BJ (cell line): ENCODE results near the gene ZCCHC2. TPM values are rescaled to one million over a fixed set of nuclear protein-coding genes. Genes with fewer than 3 reads are reported as not detected.

ENCODE experiments used
- CTCF ChIA-PET: fragments of 350-600 bp; formaldehyde crosslinking; extraction: SDS; loops from one replicate; lab custom pipeline; 2021; ENCODE audit warnings: antibody characterized with exemption, inconsistent platforms; lab: Yijun Ruan, JAX
- POLR2A ChIA-PET: fragments of 300-600 bp; sonication (Branson Sonifier 250); formaldehyde crosslinking; extraction: SDS; loops from one replicate; lab custom pipeline; 2021; ENCODE audit warnings: antibody characterized with exemption; lab: Charles Lee
- DNase-seq: peaks from one replicate; pipeline ENCODE4 v3.0.0-alpha.2; 2011; ENCODE audit warnings: low read depth
- H3K27me3 ChIP-seq: 2 replicates; pipeline ENCODE4 v1.6.0; 2011; ENCODE audit warnings: low read length; ENCODE audit not compliant: control insufficient read depth, insufficient read depth
- H3K36me3 ChIP-seq: 2 replicates; pipeline ENCODE4 v1.5.1; 2011; ENCODE audit warnings: low read length; ENCODE audit not compliant: control insufficient read depth, insufficient read depth
- H3K4me3 ChIP-seq: 2 replicates; pipeline ENCODE4 v1.5.1; 2011; ENCODE audit warnings: low read depth, mild to moderate bottlenecking, control low read depth, low read length
- CTCF ChIP-seq: IDR thresholded peaks from 2 replicates; pipeline ENCODE4 v1.5.1; 2011; ENCODE audit warnings: low read depth, mild to moderate bottlenecking, control low read depth, inconsistent platforms, low read length, moderate library complexity; ENCODE audit not compliant: insufficient read depth
- polyA plus RNA-seq: library from polyadenylated mRNA; depleted of rRNA; stranded (reverse); fragments of >200 nt; gene quantifications from 2 replicates; pipeline ENCODE4 v1.2.3, GENCODE V29; 2011

The ZCCHC2 gene
- polyA plus RNA-seq, 1 experiment = 5.8 TPM

- POLR2A ChIA-PET = no interaction called here
- TF ChIP-seq CTCF = no peak
- H3K4me3 ChIP-seq = no peak overlapping the region
- no peaks in the 10 kb centered on the region for H3K36me3 ChIP-seq
- no peaks in the 10 kb centered on the region for H3K27me3 ChIP-seq
- DNase-seq = no peak
- CTCF ChIA-PET = no interaction called here
Observed at GRCh38 chr18:62512532-62512931, 10.3 kb upstream of the ZCCHC2 start.

DNA sequence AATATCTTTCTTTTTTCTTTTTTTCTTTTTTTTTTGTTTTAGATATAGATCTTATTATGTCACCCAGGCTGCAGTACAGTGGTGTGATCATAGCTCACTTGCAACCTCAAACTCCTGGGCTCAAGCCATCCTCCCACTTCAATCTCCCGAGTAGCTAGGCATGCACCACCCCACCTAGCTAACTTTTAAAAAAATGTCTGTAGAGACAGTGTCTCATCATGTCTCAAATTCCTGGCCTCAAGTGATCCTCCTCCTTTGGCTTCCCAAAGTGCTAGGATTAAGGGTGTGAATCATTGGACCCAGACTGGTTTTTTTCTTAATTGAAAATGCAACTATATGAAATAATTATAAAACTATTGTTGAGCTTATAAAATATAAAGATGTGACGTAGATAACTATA, 9.8 kb upstream of the ZCCHC2 start:
- CTCF ChIA-PET = no interaction called here

DNA sequence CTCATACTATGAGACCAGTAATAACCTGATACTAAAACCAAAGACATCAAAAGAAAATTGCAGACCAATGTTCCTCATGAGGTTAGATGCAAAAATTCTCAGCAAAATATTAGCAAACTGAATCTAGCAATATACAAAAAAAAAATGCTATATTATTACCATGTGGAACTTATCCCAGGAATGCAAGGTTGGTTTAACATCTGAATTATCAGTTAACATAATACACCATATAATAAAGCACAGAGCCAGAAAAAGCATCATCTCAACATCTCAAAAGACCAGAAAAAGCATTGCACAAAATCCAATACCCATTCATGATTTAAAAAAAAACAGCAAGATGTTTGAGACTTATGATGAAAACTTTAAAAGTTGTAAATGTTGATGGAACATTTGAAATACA, 8.3 kb upstream of the ZCCHC2 start:
- POLR2A ChIA-PET = no interaction called here
- no peaks in the 10 kb centered on the region for H3K27me3 ChIP-seq
- no peak for DNase-seq
- TF ChIP-seq CTCF = no peak
- H3K36me3 ChIP-seq = no peaks in the 10 kb centered on the region
- H3K4me3 ChIP-seq = no peak overlapping the region
- CTCF ChIA-PET = interaction anchor here (0.7 kb wide), 1 partner anchor 15 kb away, joined by 3 read pairs; no protein-coding TSS in a partner anchor

More for the DNA sequence above, 9.8 kb upstream of the ZCCHC2 start:
- no peak for TF ChIP-seq CTCF
- Histone ChIP-seq H3K4me3 (no peak overlapping the region), H3K27me3 (no peaks in the 10 kb centered on the region), H3K36me3 (no peaks in the 10 kb centered on the region)
- no peak for DNase-seq
- POLR2A ChIA-PET = no interaction called here

DNA sequence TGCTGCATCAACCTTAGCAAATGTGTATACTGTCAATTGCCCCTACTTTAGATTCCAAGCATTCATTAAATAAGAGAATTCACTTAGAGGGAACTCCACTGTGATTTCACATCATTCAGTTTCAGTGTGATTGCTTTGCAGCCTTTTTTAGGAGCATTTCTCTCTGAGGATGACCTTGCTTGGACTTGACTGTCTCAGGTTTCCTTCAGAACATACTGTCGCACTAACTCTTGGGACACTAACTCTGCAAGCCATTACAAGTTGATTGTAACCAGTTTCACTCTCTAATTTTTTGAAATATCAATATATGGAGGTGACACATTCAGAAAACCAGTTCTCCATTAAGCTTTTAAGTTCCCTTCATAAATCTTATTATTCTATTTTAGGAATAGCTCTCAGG, 6.6 kb upstream of the ZCCHC2 start:
- no peaks in the 10 kb centered on the region for H3K36me3 ChIP-seq
- DNase-seq = no peak
- no peak overlapping the region for H3K4me3 ChIP-seq
- TF ChIP-seq CTCF = no peak
- H3K27me3 ChIP-seq = no peaks in the 10 kb centered on the region
- POLR2A ChIA-PET = no interaction called here
- CTCF ChIA-PET = no interaction called here

GRCh38 chr18:62518460-62519375, 4.1 kb upstream of the ZCCHC2 start:
- ChIA-PET CTCF (no interaction called here), POLR2A (no interaction called here)
- H3K36me3 ChIP-seq = no peaks in the 10 kb centered on the region
- H3K4me3 ChIP-seq = no peak overlapping the region
- H3K27me3 ChIP-seq = no peaks in the 10 kb centered on the region
- no peak for DNase-seq
- TF ChIP-seq CTCF = no peak
